T-cell (primary cell): ENCODE measurements around the gene ABCB10. TPM values are rescaled to one million over a fixed set of nuclear protein-coding genes. Genes with fewer than 3 reads are reported as not detected.

Experiments
- ATAC-seq, 4 experiments: fragments of 200-7000 bp in 3 of 4; fragments of 150-1000 bp in 1 of 4; cut with Tn5 transposase; replicated peaks in 1 of 4; 1 replicate in 3 of 4; 2 replicates in 1 of 4; pipeline ENCODE4 v1.10.0; 2021; ENCODE audit warnings: moderate library complexity in 3 of 4, mild to moderate bottlenecking in 2 of 4, moderate number of reproducible peaks in 1 of 4
- CTCF ChIA-PET, 2 donors: fragments of 300-600 bp; sonication (Branson Sonifier 250); formaldehyde crosslinking; loops; one replicate each; lab custom pipeline; 2022; ENCODE audit warnings: antibody characterized with exemption in 2 of 2; lab: Charles Lee
- POLR2A ChIA-PET, 2 donors: fragments of 300-600 bp; sonication (Branson Sonifier 250); formaldehyde crosslinking; loops; one replicate each; lab custom pipeline; 2022; ENCODE audit warnings: antibody characterized with exemption in 2 of 2; lab: Charles Lee
- DNase-seq, 35 experiments: peaks; one replicate each; pipeline versions ENCODE4 v3.0.0 to v3.0.0-alpha.2; 2013 to 2023
- H3K27ac ChIP-seq: one replicate; pipeline ENCODE4 v1.5.1; 2013; ENCODE audit warnings: low read length
- H3K27me3 ChIP-seq, 2 experiments: replicated peaks in 1 of 2; 1 replicate in 1 of 2; 2 replicates in 1 of 2; pipeline versions ENCODE4 v1.6.1 to v1.7.0; 2013; ENCODE audit warnings: low read length in 1 of 2, mixed read lengths in 1 of 2; ENCODE audit not compliant: control insufficient read depth in 2 of 2, insufficient read depth in 2 of 2; ENCODE audit errors: extremely low read depth in 1 of 2
- H3K36me3 ChIP-seq, 2 donors: 1 replicate in 1 of 2; 2 replicates in 1 of 2; pipeline versions ENCODE4 v1.6.1 to v1.7.0; 2013; ENCODE audit warnings: low read length in 1 of 2; ENCODE audit not compliant: control insufficient read depth in 2 of 2, insufficient read depth in 1 of 2; ENCODE audit errors: extremely low read depth in 1 of 2
- H3K4me1 ChIP-seq, 2 experiments: 1 replicate in 1 of 2; 2 replicates in 1 of 2; pipeline versions ENCODE4 v1.6.1 to v1.7.0; 2013; ENCODE audit warnings: low read length in 2 of 2, mixed read lengths in 1 of 2; ENCODE audit not compliant: insufficient read depth in 2 of 2, control insufficient read depth in 1 of 2; ENCODE audit errors: extremely low read depth in 1 of 2
- H3K4me3 ChIP-seq, 2 donors: 1 replicate in 1 of 2; 2 replicates in 1 of 2; pipeline versions ENCODE4 v1.5.1 to v1.7.0; 2013; ENCODE audit warnings: mild to moderate bottlenecking in 2 of 2, low read length in 1 of 2, moderate library complexity in 1 of 2; ENCODE audit not compliant: control insufficient read depth in 1 of 2; ENCODE audit errors: extremely low read depth in 1 of 2
- H3K9me3 ChIP-seq: 2 replicates; pipeline ENCODE4 v1.7.0; 2013
- H3K27ac Mint-ChIP-seq, 2 donors: one replicate each; pipeline ENCODE4 v1.8.0; 2020 to 2021; ENCODE audit warnings: mild to moderate bottlenecking in 2 of 2, mixed read lengths in 2 of 2
- H3K27me3 Mint-ChIP-seq, 2 donors: one replicate each; pipeline ENCODE4 v1.8.0; 2021 to 2022; ENCODE audit warnings: mixed read lengths in 2 of 2
- H3K36me3 Mint-ChIP-seq: one replicate; pipeline ENCODE4 v1.8.0; 2021; ENCODE audit warnings: mixed read lengths
- H3K4me1 Mint-ChIP-seq, 3 donors: one replicate each; pipeline ENCODE4 v1.8.0; 2020 to 2022; ENCODE audit warnings: mixed read lengths in 3 of 3, mild to moderate bottlenecking in 1 of 3
- H3K4me3 Mint-ChIP-seq, 3 donors: one replicate each; pipeline ENCODE4 v1.8.0; 2020 to 2022; ENCODE audit warnings: mild to moderate bottlenecking in 3 of 3, mixed read lengths in 3 of 3, moderate library complexity in 3 of 3
- H3K9me3 Mint-ChIP-seq, 3 donors: one replicate each; pipeline ENCODE4 v1.8.0; 2020 to 2022; ENCODE audit warnings: mixed read lengths in 3 of 3
- WGBS: methylation state at CpG from one replicate; pipeline ENCODE4 v1.1.5; 2013; ENCODE audit warnings: missing lambda C conversion rate; ENCODE audit not compliant: insufficient coverage; 5-methylcytosine and 5-hydroxymethylcytosine counted together
- total RNA-seq, 35 experiments: library from RNA in 6 of 35; stranded (reverse) in 6 of 35; fragments of 120-200 nt in 1 of 35; gene quantifications; one replicate each; pipeline versions ENCODE4 v1.2.1 to v1.2.4 and lab custom pipeline; 2013 to 2026

Gene ABCB10
- total RNA-seq (10 to 100 TPM; 15.8 to 18.9 (median 18.2) TPM), total RNA-seq (lab: John Stamatoyannopoulos, UW) (8.8 to 54.2 (median 32.0) reads per million in 29 experiments)
- total RNA-seq (2013), result 20.1 TPM

- Mint-ChIP-seq H3K36me3 (no peaks in the 10 kb centered on the region), H3K4me1 (peaks cover 43 to 45% (median 44%) of the 10 kb centered on the region in 3 donors), H3K27me3 (no peaks in the 10 kb centered on the region), H3K9me3 (no peaks in the 10 kb centered on the region), H3K27ac (peak within 1 kb of the TSS; percentile 89 to 93), H3K4me3 (peak within 1 kb of the TSS; percentile 92 to 98 (median 95))
- ChIA-PET CTCF (interaction anchor here in 1 of 2 donors (0.7 to 0.9 kb wide), 3 partner anchors 10 to 313 kb away, joined by 3 to 4 read pairs (median 3); no protein-coding TSS in a partner anchor), POLR2A (interaction anchor here in 1 of 2 donors (0.8 kb wide), 1 partner anchor 48 kb away, joined by 4 read pairs; no protein-coding TSS in a partner anchor)
- peak; percentile 84 for ATAC-seq
- Histone ChIP-seq H3K4me3 (peak within 1 kb of the TSS; percentile 58 to 74), H3K9me3 (no peaks in the 10 kb centered on the region), H3K4me1 (peaks cover 9 to 34% of the 10 kb centered on the region in 2 experiments), H3K36me3 (no peaks in the 10 kb centered on the region), H3K27ac (peak within 1 kb of the TSS; percentile 58), H3K27me3 (no peaks in the 10 kb centered on the region)
- under 1% methylated on average over 106 of the region's 109 CpGs for WGBS
- peak; percentile 36 to 90 (median 59) for DNase-seq
Observed at GRCh38 chr1:229558460-229559335, at the start of gene ABCB10. Gene ABCB10 (minus strand): TSS chr1:229558707. CDS start chr1:229558652, 55 bp downstream.

DNA sequence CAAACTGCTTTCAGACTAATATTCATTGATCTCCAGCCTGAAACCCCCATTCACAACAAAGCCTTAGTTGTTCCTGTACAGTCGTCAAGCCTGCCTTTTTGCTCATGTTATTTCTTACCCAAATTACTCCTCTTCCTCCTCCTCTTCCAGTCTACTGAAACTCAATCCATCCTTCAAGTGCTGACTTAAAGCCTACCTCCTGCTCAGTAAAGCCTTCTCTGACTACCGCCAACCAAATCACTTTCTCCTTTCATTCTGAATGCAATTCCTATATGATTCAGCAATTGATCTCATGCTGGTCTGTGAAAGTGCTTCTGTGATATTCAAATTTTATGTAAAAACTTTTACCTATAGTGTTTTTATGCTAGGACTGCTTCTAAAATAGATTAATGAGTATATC is 48.9 kb upstream of the ABCB10 start:
- no peaks in the 10 kb centered on the region for H3K27me3 Mint-ChIP-seq
- H3K27ac Mint-ChIP-seq, result no peak overlapping the region
- peaks cover 74% of the 10 kb centered on the region for H3K36me3 Mint-ChIP-seq
- Histone ChIP-seq H3K4me3 (no peak overlapping the region), H3K27me3 (no peaks in the 10 kb centered on the region), H3K36me3 (peaks cover 8 to 75% of the 10 kb centered on the region in 2 donors), H3K4me1 (no peaks in the 10 kb centered on the region), H3K27ac (no peak overlapping the region), H3K9me3 (no peaks in the 10 kb centered on the region)
- no peak overlapping the region for H3K4me3 Mint-ChIP-seq
- DNase-seq, result no peak
- 63% methylated on average over 1 of the region's 2 CpGs for WGBS
- CTCF ChIA-PET, result no interaction called here
- H3K9me3 Mint-ChIP-seq, result no peaks in the 10 kb centered on the region
- ATAC-seq, result no peak
- H3K4me1 Mint-ChIP-seq, result peaks cover 0 to 2% (median 0%) of the 10 kb centered on the region in 3 donors
- POLR2A ChIA-PET, result no interaction called here

DNA sequence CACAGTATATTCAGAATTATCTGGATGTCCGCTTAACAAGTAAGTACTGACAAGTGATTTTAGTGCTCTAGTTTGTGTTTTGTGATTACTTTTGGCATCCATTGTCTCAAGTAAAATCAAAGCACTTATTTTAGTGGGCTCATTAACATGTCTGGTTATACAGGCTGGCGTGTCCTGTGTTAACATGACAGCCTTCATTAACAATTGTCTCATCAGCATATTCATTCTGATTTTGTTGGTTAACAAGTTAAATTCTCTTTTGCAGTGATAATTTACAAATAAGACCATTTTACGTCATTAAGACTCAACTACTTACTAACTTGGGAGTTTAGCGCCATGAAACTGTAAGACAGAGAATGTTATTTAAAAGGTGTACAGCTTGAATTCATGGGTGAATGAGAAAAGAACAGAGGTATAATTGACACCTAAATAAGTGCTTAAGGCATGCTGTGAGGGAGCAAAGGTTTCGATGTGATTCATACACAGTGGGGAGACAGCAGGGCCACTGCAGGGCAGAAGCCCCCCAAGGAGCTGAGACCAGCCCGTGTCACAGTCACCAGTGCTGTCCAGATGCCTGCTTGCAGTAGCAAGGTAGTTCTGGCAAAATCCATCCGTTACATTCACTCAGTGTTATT is 45.0 kb upstream of the ABCB10 start:
- H3K27me3 ChIP-seq, result no peaks in the 10 kb centered on the region
- H3K4me1 ChIP-seq, result no peaks in the 10 kb centered on the region
- H3K4me3 ChIP-seq, result no peak overlapping the region
- peaks cover 6 to 57% of the 10 kb centered on the region in 2 donors for H3K36me3 ChIP-seq
- ChIA-PET POLR2A (no interaction called here), CTCF (no interaction called here)
- peaks cover 5% of the 10 kb centered on the region in 3 donors for H3K4me1 Mint-ChIP-seq
- H3K27ac Mint-ChIP-seq, result no peak overlapping the region
- no peak for ATAC-seq
- peaks cover 65% of the 10 kb centered on the region for H3K36me3 Mint-ChIP-seq
- H3K4me3 Mint-ChIP-seq, result no peak overlapping the region
- no peaks in the 10 kb centered on the region for H3K27me3 Mint-ChIP-seq
- DNase-seq, result no peak
- H3K9me3 Mint-ChIP-seq, result no peaks in the 10 kb centered on the region
- 96% methylated on average over 2 of the region's 7 CpGs for WGBS
- no peak overlapping the region for H3K27ac ChIP-seq
- H3K9me3 ChIP-seq, result no peaks in the 10 kb centered on the region

DNA sequence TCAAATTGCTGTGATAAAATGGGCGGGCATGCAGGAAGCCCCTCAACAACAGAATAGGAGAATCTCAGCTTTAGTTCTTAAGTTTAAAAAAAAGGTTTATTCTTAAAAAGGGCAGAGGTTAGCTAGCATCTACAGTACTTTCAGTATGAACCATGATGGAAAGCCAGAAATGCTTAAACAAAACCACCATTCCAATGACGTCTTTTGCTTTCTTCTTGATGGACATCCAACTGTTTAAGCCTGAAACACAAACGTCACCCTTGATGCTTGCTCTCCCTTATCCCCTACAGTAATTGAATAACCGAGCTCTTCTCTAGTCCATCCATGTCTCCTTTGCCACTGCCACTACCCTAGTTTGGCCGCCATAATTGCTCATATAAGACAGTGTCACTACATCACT is 41.7 kb upstream of the ABCB10 start:
- H3K9me3 ChIP-seq, result no peaks in the 10 kb centered on the region
- DNase-seq (no peak), ATAC-seq (no peak)
- no peak overlapping the region for H3K27ac ChIP-seq
- 77% methylated on average over 4 of the region's 5 CpGs for WGBS
- peaks cover 52% of the 10 kb centered on the region for H3K36me3 Mint-ChIP-seq
- no peaks in the 10 kb centered on the region for H3K9me3 Mint-ChIP-seq
- no peak overlapping the region for H3K4me3 ChIP-seq
- H3K4me1 ChIP-seq, result no peaks in the 10 kb centered on the region
- ChIA-PET POLR2A (no interaction called here), CTCF (no interaction called here)
- H3K4me1 Mint-ChIP-seq, result peaks cover 5 to 9% (median 6%) of the 10 kb centered on the region in 3 donors
- peaks cover 6 to 42% of the 10 kb centered on the region in 2 donors for H3K36me3 ChIP-seq
- H3K27me3 Mint-ChIP-seq, result no peaks in the 10 kb centered on the region
- H3K27ac Mint-ChIP-seq, result no peak overlapping the region
- no peak overlapping the region for H3K4me3 Mint-ChIP-seq
- no peaks in the 10 kb centered on the region for H3K27me3 ChIP-seq

DNA sequence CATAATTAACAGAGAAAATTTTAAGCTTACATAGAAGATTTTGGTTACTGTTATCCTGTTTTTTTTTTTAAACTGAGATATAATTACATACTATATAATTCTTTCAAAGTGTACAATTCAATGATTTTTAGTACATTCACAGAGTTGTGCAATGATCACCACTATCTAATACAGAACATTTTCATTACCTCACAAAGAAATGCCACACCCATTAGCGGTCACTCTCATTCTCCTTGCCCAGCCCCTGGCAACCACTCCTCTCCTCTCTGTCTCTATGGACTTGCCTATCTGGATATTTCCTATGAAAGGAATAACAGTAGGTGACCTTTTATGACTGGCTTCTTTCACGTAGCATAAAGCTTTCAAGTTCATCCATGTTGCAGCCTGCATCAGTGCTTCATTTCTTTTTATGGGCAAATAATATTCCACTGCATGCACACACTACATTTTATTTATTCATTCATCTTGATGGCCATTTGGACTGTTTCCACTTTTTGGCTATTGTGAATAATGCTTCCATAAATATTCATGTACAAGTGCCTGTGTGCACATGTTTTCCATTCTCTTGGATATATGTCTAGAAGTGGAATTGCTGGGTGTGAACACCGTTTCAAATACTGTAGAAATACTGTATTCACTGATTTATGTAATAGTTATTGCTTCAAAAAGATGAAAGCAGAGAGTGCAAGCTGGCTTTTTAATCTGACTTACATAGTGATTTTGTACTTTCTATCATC is 40.9 kb upstream of the ABCB10 start:
- H3K4me3 ChIP-seq, result no peak overlapping the region
- peaks cover 6 to 43% of the 10 kb centered on the region in 2 donors for H3K36me3 ChIP-seq
- no peaks in the 10 kb centered on the region for H3K4me1 ChIP-seq
- WGBS, result 90% methylated on average over 2 of the region's 3 CpGs
- H3K4me1 Mint-ChIP-seq, result peaks cover 5 to 9% (median 6%) of the 10 kb centered on the region in 3 donors
- H3K9me3 ChIP-seq, result no peaks in the 10 kb centered on the region
- H3K27me3 ChIP-seq, result no peaks in the 10 kb centered on the region
- ATAC-seq (no peak), DNase-seq (no peak)
- H3K4me3 Mint-ChIP-seq, result no peak overlapping the region
- H3K27me3 Mint-ChIP-seq, result no peaks in the 10 kb centered on the region
- POLR2A ChIA-PET, result interaction anchor here in 1 of 2 donors (0.6 kb wide), 1 partner anchor 28 kb away, joined by 3 read pairs; no protein-coding TSS in a partner anchor
- no peak overlapping the region for H3K27ac ChIP-seq
- H3K36me3 Mint-ChIP-seq, result peaks cover 53% of the 10 kb centered on the region
- no peak overlapping the region for H3K27ac Mint-ChIP-seq
- no peaks in the 10 kb centered on the region for H3K9me3 Mint-ChIP-seq
- CTCF ChIA-PET, result no interaction called here

DNA sequence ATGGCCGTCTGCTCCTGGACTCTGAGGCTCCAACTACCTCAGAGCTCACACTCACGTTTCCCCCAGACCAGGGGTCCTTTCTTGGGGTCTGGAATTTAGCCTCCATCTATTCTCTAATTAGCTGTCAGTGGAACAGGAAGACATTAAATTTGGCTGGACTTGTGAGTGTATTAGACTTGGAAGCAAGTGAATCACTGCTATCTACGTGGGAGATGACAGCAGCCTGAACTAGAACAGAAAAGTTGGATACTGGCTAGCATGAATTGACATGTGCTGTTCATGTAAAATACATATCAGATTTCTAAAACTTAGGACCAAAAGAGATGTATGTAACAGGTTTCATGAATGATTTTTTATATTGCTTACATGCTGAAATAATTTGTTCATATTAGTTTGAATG is 39.4 kb upstream of the ABCB10 start:
- H3K36me3 Mint-ChIP-seq, result peaks cover 65% of the 10 kb centered on the region

More for the DNA sequence above, 39.4 kb upstream of the ABCB10 start:
- WGBS, result no CpG with 5 or more reads among the region's 3 CpGs
- Histone ChIP-seq H3K27ac (no peak overlapping the region), H3K4me3 (no peak overlapping the region), H3K36me3 (peaks cover 6 to 49% of the 10 kb centered on the region in 2 donors), H3K9me3 (no peaks in the 10 kb centered on the region), H3K27me3 (no peaks in the 10 kb centered on the region), H3K4me1 (no peaks in the 10 kb centered on the region)
- ChIA-PET POLR2A (no interaction called here), CTCF (no interaction called here)
- no peaks in the 10 kb centered on the region for H3K9me3 Mint-ChIP-seq
- ATAC-seq, result no peak
- no peak overlapping the region for H3K4me3 Mint-ChIP-seq
- DNase-seq, result no peak
- H3K4me1 Mint-ChIP-seq, result peaks cover 5 to 9% (median 6%) of the 10 kb centered on the region in 3 donors
- no peaks in the 10 kb centered on the region for H3K27me3 Mint-ChIP-seq
- H3K27ac Mint-ChIP-seq, result no peak overlapping the region
